IPS-15b (cell line): ENCODE data around the gene GPATCH1.

Experiments used
- H3K27me3 ChIP-seq: one replicate; pipeline ENCODE4 v1.6.1; 2013; ENCODE audit warnings: low read length; ENCODE audit not compliant: control insufficient read depth, insufficient read depth
- H3K36me3 ChIP-seq: one replicate; pipeline ENCODE4 v1.6.1; 2013; ENCODE audit warnings: low read length; ENCODE audit not compliant: control insufficient read depth, insufficient read depth
- H3K4me1 ChIP-seq: one replicate; pipeline ENCODE4 v1.6.1; 2013; ENCODE audit warnings: mild to moderate bottlenecking, low read length; ENCODE audit not compliant: control insufficient read depth, insufficient read depth
- H3K4me3 ChIP-seq: one replicate; pipeline ENCODE4 v1.5.1; 2013; ENCODE audit warnings: low read depth, low read length
- H3K9ac ChIP-seq: one replicate; pipeline ENCODE4 v1.6.1; 2013; ENCODE audit warnings: low read depth, mild to moderate bottlenecking, low read length
- H3K9me3 ChIP-seq: one replicate; pipeline ENCODE4 v1.6.1; 2013; ENCODE audit warnings: mild to moderate bottlenecking, low read length; ENCODE audit not compliant: control insufficient read depth, insufficient read depth

GPATCH1 gene

DNA sequence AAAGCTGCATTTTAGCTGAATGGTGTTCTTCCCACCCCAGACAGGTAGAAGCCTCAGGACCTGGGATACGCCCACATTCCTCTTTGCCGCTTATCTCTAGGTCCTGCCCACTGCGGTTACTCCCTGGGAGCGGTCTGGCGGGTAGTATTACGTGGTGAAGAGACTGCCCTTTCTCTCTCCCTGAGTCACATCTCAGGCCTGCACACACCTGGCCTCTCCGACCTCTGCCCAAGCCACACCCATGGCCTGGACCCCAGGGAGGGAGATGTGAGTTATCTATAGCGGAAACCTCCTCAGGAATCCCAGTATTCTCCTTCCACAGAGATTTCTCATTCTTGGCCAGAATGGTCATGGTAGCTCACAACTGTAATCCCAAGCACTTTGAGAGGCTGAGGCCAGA lies 33.6 kb upstream of the GPATCH1 start:
- Histone ChIP-seq H3K27me3 (no peaks in the 10 kb centered on the region), H3K4me3 (no peak overlapping the region), H3K9me3 (no peaks in the 10 kb centered on the region), H3K36me3 (no peaks in the 10 kb centered on the region), H3K9ac (no peak overlapping the region), H3K4me1 (no peaks in the 10 kb centered on the region)

GRCh38 chr19:33048806-33049676 lies 31.9 kb upstream of the GPATCH1 start:
- Histone ChIP-seq H3K9ac (no peak overlapping the region), H3K4me1 (no peaks in the 10 kb centered on the region)

GRCh38 chr19:33050110-33050509 lies 30.9 kb upstream of the GPATCH1 start:
- no peak overlapping the region for H3K4me3 ChIP-seq
- no peaks in the 10 kb centered on the region for H3K27me3 ChIP-seq
- H3K9ac ChIP-seq = no peak overlapping the region
- H3K9me3 ChIP-seq = no peaks in the 10 kb centered on the region
- H3K4me1 ChIP-seq = no peaks in the 10 kb centered on the region
- H3K36me3 ChIP-seq = peaks cover 3% of the 10 kb centered on the region

More at GRCh38 chr19:33048806-33049676, 31.9 kb upstream of the GPATCH1 start:
- no peaks in the 10 kb centered on the region for H3K36me3 ChIP-seq
- no peaks in the 10 kb centered on the region for H3K9me3 ChIP-seq
- no peaks in the 10 kb centered on the region for H3K27me3 ChIP-seq
- no peak overlapping the region for H3K4me3 ChIP-seq

DNA sequence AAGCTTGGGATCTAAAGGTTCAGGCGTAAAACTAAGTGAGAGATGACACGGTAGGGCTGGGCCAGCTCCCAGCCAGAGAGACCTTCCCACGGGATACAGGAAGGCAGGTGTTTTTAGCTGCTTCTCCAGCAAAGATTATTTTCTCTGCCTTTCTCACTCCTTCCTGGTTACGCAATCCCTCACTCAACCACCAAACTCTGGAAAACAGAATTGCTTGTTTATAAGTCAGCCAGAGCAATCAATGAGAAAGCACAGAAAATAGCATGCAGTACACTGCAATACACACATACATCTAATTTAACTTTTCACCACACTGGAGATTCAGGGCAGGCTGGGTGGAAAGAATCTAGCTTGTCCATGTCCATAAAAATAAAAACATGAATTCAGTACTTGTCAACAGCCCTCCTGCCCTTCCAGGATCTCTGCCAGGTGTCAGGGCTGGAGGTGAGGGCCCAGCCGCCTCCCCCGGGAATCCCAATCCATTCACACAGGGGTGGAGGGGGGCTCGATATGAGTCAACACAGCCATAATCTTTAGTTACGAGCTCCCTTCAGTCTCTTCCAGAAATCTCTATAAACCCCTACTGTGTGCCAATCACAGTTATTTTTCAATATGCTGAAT lies 28.5 kb upstream of the GPATCH1 start:
- no peaks in the 10 kb centered on the region for H3K27me3 ChIP-seq
- H3K4me1 ChIP-seq = peaks cover 3% of the 10 kb centered on the region
- no peaks in the 10 kb centered on the region for H3K9me3 ChIP-seq
- no peak overlapping the region for H3K9ac ChIP-seq
- no peak overlapping the region for H3K4me3 ChIP-seq
- H3K36me3 ChIP-seq = peaks cover 3% of the 10 kb centered on the region

- Histone ChIP-seq H3K36me3 (peaks cover 3% of the 10 kb centered on the region), H3K4me1 (peaks cover 3% of the 10 kb centered on the region), H3K27me3 (no peaks in the 10 kb centered on the region), H3K9me3 (no peaks in the 10 kb centered on the region), H3K4me3 (no peak overlapping the region), H3K9ac (no peak overlapping the region)
Observed at GRCh38 chr19:33054623-33055022, 26.4 kb upstream of the GPATCH1 start.

- Histone ChIP-seq H3K36me3 (peaks cover 3% of the 10 kb centered on the region), H3K9me3 (no peaks in the 10 kb centered on the region), H3K27me3 (no peaks in the 10 kb centered on the region), H3K4me1 (peaks cover 3% of the 10 kb centered on the region), H3K4me3 (no peak overlapping the region), H3K9ac (no peak overlapping the region)
Observed at GRCh38 chr19:33055718-33056117, 25.3 kb upstream of the GPATCH1 start.

- Histone ChIP-seq H3K36me3 (no peaks in the 10 kb centered on the region), H3K4me3 (no peak overlapping the region), H3K9ac (no peak overlapping the region)
Observed at GRCh38 chr19:33060586-33060985, 20.4 kb upstream of the GPATCH1 start.

GRCh38 chr19:33062902-33063301 lies 18.1 kb upstream of the GPATCH1 start:
- Histone ChIP-seq H3K36me3 (no peaks in the 10 kb centered on the region), H3K27me3 (peaks cover 2% of the 10 kb centered on the region), H3K4me3 (peak overlapping the region; percentile 50), H3K9me3 (no peaks in the 10 kb centered on the region), H3K9ac (no peak overlapping the region), H3K4me1 (peaks cover 2% of the 10 kb centered on the region)

More at GRCh38 chr19:33060586-33060985, 20.4 kb upstream of the GPATCH1 start:
- H3K4me1 ChIP-seq = peaks cover 4% of the 10 kb centered on the region
- H3K27me3 ChIP-seq = peaks cover 2% of the 10 kb centered on the region
- no peaks in the 10 kb centered on the region for H3K9me3 ChIP-seq

DNA sequence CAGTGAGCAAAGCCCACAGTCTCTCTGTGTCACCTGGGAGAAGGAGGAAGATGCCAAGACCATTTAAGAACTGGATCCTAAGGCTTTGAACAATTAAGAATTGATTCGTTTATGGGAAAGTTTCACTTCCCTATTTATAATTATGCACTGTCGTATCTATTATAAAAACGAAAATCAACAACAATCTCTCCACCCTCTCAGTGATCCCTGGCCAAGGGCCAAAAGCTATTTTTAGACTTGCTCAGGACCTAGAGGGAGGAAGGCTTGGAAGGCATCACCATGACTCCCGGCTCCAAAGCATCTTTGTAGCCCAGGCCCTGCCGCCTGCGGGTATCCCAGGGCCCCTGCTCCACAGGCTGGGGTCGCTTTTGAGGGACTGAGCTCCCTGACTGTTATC lies 17.6 kb upstream of the GPATCH1 start:
- peak overlapping the region; percentile 50 for H3K4me3 ChIP-seq
- no peak overlapping the region for H3K9ac ChIP-seq
- H3K9me3 ChIP-seq = no peaks in the 10 kb centered on the region
- H3K4me1 ChIP-seq = peaks cover 2% of the 10 kb centered on the region
- H3K36me3 ChIP-seq = no peaks in the 10 kb centered on the region
- peaks cover 2% of the 10 kb centered on the region for H3K27me3 ChIP-seq

DNA sequence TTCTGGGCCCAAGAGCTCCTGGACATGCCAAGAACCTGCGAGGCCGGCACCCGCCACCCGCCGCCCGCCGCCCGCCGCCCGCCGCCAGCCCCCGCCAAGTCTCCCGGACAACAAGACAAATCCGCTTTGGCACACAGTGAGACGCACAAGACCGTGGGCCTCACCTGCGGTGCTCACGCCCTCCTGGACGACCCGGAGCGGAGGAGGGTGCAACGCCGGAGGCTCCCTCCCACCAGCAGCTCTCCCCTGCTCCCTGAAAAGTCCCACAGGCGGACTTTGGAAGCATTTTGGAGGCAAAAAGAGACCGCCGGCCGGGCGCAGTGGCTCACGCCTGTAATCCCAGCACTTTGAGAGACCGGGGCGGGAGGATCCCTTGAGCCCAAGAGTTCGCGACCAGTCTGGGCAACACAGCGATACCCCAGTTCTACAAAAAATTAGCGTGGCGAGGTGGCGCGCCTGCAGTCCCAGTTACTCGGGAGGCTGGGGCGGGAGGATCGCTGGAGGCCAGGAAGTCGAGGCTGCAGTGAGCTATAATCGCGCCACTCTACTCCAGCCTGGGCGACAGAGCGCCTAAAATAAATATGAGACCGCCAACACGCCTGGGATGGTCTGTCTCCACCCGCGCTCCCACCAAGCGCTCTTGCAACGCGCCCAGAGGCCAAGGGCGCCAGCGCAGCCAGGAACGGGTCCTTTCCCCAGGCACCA lies 17.1 kb upstream of the GPATCH1 start:
- Histone ChIP-seq H3K4me1 (peaks cover 2% of the 10 kb centered on the region), H3K9me3 (no peaks in the 10 kb centered on the region), H3K4me3 (peak overlapping the region; percentile 83), H3K9ac (peak overlapping the region; percentile 47), H3K27me3 (peaks cover 2% of the 10 kb centered on the region), H3K36me3 (no peaks in the 10 kb centered on the region)

DNA sequence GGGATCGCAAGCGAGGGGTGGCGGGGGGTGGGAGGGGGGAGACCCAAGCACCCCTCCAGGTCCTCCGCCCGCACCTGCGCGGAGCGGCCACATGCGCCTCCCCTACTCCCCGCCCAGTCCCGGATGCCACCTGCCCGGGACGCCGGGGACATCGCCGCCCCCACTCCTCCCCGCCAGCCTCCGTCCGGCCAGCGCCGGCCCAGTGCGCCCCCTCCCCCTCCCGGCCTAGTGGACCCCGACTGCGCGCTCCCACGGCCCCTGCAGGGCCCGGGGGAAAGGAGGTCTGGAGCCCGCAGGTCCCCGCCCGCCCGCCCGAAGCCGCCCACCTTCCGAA lies 16.6 kb upstream of the GPATCH1 start:
- H3K36me3 ChIP-seq = no peaks in the 10 kb centered on the region
- peak overlapping the region; percentile 83 for H3K4me3 ChIP-seq
- no peak overlapping the region for H3K9ac ChIP-seq
- peaks cover 2% of the 10 kb centered on the region for H3K4me1 ChIP-seq
- no peaks in the 10 kb centered on the region for H3K9me3 ChIP-seq
- peaks cover 2% of the 10 kb centered on the region for H3K27me3 ChIP-seq
